A673 (cell line): Measurements from ENCODE around the gene FRMD1. TPM values are rescaled to one million over a fixed set of nuclear protein-coding genes. Genes with fewer than 3 reads are reported as not detected.

Experiments used
- BruUV-seq: library from RNA; stranded (reverse); fragments of 400-500 nt; replicated peaks from 2 replicates; lab custom pipeline; 2021; lab: Mats Ljungman, UMichigan
- CTCF ChIA-PET: fragments of 300-600 bp; sonication (Branson Sonifier 250); formaldehyde crosslinking; loops from one replicate; lab custom pipeline; 2022; ENCODE audit warnings: antibody characterized with exemption; lab: Charles Lee
- POLR2A ChIA-PET: fragments of 300-600 bp; sonication (Branson Sonifier 250); formaldehyde crosslinking; loops from one replicate; lab custom pipeline; 2022; ENCODE audit warnings: antibody characterized with exemption; ENCODE audit not compliant: low non-redundant PET; lab: Charles Lee
- DNase-seq: peaks from one replicate; pipeline ENCODE4 v3.0.0-alpha.2; 2015; ENCODE audit warnings: low spot score
- H3K27ac ChIP-seq: fragments of 200-600 bp; sonication (generic); 2 replicates; pipeline ENCODE4 v1.5.1; 2016; ENCODE audit warnings: mixed run types, low read depth, mild to moderate bottlenecking, mixed read lengths, antibody characterized with exemption, low read length; ENCODE audit not compliant: poor library complexity, severe bottlenecking
- H3K27me3 ChIP-seq: fragments of 200-600 bp; sonication (generic); replicated peaks from 2 replicates; pipeline ENCODE4 v1.6.1; 2017; ENCODE audit warnings: mixed run types, low read depth, mild to moderate bottlenecking, mixed read lengths, antibody characterized with exemption, low read length; ENCODE audit not compliant: insufficient read depth, poor library complexity
- H3K36me3 ChIP-seq: fragments of 200-600 bp; sonication (generic); 2 replicates; pipeline ENCODE4 v1.6.1; 2016; ENCODE audit warnings: mixed run types, mild to moderate bottlenecking, mixed read lengths, antibody characterized with exemption, low read length; ENCODE audit not compliant: insufficient read depth, poor library complexity, severe bottlenecking
- H3K4me1 ChIP-seq: fragments of 200-600 bp; sonication (generic); 2 replicates; pipeline ENCODE4 v1.6.1; 2017; ENCODE audit warnings: mixed run types, mild to moderate bottlenecking, mixed read lengths, antibody characterized with exemption, low read length; ENCODE audit not compliant: insufficient read depth, poor library complexity, severe bottlenecking
- H3K4me3 ChIP-seq: fragments of 200-600 bp; sonication (generic); 2 replicates; pipeline ENCODE4 v1.5.1; 2016; ENCODE audit warnings: low read depth, mixed run types, mild to moderate bottlenecking, mixed read lengths, low read length; ENCODE audit not compliant: poor library complexity, severe bottlenecking
- H3K9me3 ChIP-seq: fragments of 200-600 bp; sonication (generic); 2 replicates; pipeline ENCODE4 v1.6.1; 2016; ENCODE audit warnings: mixed run types, low read depth, mild to moderate bottlenecking, mixed read lengths, antibody characterized with exemption, low read length; ENCODE audit not compliant: poor library complexity, severe bottlenecking
- CTCF ChIP-seq: fragments of 300-800, 200-600 bp; sonication (generic); conservative IDR thresholded peaks from 2 replicates; pipeline ENCODE4 v1.5.1; 2017; ENCODE audit warnings: low read depth, mild to moderate bottlenecking, antibody characterized with exemption, low read length, moderate library complexity, mixed read lengths
- EZH2 ChIP-seq: fragments of 200-600 bp; sonication (generic); IDR thresholded peaks from 2 replicates; pipeline ENCODE4 v1.6.1; 2017; ENCODE audit warnings: borderline replicate concordance, low read depth, mild to moderate bottlenecking, mixed read lengths, antibody characterized with exemption, low read length; ENCODE audit not compliant: poor library complexity, severe bottlenecking
- intact Hi-C: fragments of 100-400 bp; cut with micrococcal nuclease; formaldehyde crosslinking; loops from one replicate; pipeline ENCODE4 v1.10.0; 2022; ENCODE audit not compliant: unreplicated experiment
- total RNA-seq: library from RNA; stranded (reverse); gene quantifications from 2 replicates; pipeline ENCODE4 v1.2.3, GENCODE V29; 2021

Gene FRMD1
- total RNA-seq, 1 experiment from 2014 or later = not detected

GRCh38 chr6:168033791-168034190, 45.2 kb downstream of the FRMD1 start:
- ChIA-PET CTCF (no interaction called here), POLR2A (no interaction called here)
- no peaks in the 10 kb centered on the region for H3K27me3 ChIP-seq
- DNase-seq = no peak
- BruUV-seq = no TSS peak
- no peaks in the 10 kb centered on the region for H3K36me3 ChIP-seq
- no peak for TF ChIP-seq CTCF
- no peak for TF ChIP-seq EZH2
- H3K9me3 ChIP-seq = no peaks in the 10 kb centered on the region
- H3K4me1 ChIP-seq = peaks cover 17% of the 10 kb centered on the region
- intact Hi-C loops = no loop called here
- H3K27ac ChIP-seq = no peak overlapping the region
- no peak overlapping the region for H3K4me3 ChIP-seq

- intact Hi-C loops = no loop called here
- Histone ChIP-seq H3K4me1 (peaks cover 17% of the 10 kb centered on the region), H3K36me3 (no peaks in the 10 kb centered on the region), H3K27ac (peak overlapping the region; percentile 25), H3K4me3 (no peak overlapping the region), H3K27me3 (no peaks in the 10 kb centered on the region), H3K9me3 (no peaks in the 10 kb centered on the region)
- DNase-seq = no peak
- BruUV-seq = no TSS peak
- CTCF ChIA-PET = no interaction called here
- TF ChIP-seq CTCF (no peak), EZH2 (no peak)
- POLR2A ChIA-PET = no interaction called here
Observed at GRCh38 chr6:168032005-168032760, 46.8 kb downstream of the FRMD1 start.

DNA sequence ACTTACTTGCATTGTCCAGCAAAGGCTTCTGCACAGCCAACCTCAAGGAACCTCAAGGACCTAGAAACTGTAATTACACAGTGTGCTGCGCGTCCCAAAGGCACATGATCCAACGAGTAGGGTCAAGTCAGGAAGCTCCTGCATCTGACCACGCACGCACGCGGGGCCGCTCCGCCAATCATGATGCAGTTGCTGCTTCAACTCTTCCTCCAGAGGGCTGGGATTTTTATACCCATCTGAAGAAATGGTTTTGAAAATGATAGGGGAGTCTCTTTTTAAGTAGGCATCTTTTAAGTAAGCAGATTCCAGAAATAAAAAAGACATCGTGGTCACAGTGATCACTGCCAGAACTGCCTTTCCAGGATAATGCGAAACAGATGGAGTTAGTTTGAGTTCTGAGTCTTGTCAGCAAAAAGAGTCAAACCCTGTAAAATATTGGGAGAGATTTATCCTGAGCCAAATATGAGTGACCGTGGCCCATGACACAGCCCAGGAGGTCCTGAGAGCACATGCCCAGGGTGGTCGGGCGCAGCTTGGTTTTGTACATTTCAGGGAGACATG, 47.5 kb downstream of the FRMD1 start:
- TF ChIP-seq CTCF (no peak), EZH2 (no peak)
- CTCF ChIA-PET = no interaction called here
- POLR2A ChIA-PET = no interaction called here
- peaks cover 17% of the 10 kb centered on the region for H3K4me1 ChIP-seq
- no peak overlapping the region for H3K4me3 ChIP-seq
- intact Hi-C loops = no loop called here
- no peaks in the 10 kb centered on the region for H3K9me3 ChIP-seq
- BruUV-seq = no TSS peak
- no peaks in the 10 kb centered on the region for H3K36me3 ChIP-seq
- peak; percentile 25 for DNase-seq
- no peaks in the 10 kb centered on the region for H3K27me3 ChIP-seq
- peak overlapping the region; percentile 25 for H3K27ac ChIP-seq
